ENCODE measurements around the gene BDP1. TPM values are rescaled to one million over a fixed set of nuclear protein-coding genes. Genes with fewer than 3 reads are reported as not detected.
A peak's percentile ranks its signal among the peaks of the same experiment; 100 is the strongest.

BDP1 gene
- total RNA-seq, 1 donor from 2014 or later = 28.5 TPM

DNA sequence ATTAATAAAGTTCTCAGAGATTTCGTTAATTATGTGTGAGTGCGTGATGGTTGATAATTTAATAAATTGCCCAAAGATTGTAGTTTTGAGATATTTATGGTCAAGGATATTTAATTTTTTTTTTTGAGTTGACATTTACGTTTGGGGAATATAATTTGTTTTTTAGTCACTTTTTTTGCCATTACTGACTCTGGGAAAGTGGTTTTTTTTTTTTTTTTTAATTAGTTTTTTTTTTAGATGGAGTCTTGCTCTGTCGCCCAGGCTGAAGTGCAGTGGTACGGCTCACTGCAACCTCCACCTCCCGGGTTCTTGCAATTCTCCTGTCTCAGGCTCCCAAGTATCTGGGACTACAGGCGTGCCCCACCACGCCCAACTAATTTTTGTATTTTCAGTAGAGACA, 1.7 kb downstream of the BDP1 start:
- TF ChIP-seq, protein P1, sequence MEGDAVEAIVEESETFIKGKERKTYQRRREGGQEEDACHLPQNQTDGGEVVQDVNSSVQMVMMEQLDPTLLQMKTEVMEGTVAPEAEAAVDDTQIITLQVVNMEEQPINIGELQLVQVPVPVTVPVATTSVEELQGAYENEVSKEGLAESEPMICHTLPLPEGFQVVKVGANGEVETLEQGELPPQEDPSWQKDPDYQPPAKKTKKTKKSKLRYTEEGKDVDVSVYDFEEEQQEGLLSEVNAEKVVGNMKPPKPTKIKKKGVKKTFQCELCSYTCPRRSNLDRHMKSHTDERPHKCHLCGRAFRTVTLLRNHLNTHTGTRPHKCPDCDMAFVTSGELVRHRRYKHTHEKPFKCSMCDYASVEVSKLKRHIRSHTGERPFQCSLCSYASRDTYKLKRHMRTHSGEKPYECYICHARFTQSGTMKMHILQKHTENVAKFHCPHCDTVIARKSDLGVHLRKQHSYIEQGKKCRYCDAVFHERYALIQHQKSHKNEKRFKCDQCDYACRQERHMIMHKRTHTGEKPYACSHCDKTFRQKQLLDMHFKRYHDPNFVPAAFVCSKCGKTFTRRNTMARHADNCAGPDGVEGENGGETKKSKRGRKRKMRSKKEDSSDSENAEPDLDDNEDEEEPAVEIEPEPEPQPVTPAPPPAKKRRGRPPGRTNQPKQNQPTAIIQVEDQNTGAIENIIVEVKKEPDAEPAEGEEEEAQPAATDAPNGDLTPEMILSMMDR (conservative IDR thresholded peaks at IDR 0.05) = no peak
- DNase-seq (ENCODE audit: low read depth, low spot score) = no peak

DNA sequence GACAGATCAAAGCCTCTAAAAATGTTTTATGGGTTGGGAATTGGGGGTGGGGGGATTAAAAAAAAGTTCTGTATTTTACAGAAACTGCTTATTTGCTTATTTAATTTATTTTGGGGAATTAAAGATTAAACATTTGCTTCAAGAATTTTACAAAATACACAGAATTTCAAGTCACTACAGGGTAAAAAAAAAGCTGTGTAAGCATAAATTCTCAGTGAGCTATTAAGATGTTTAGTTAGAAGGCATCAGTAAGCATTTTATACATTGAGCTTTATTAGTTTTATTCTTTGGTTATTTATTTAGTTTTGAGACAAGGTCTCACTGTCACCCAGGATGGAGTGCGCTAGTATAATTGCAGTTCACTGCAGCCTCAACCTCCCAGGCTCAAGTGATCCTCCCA, 5.2 kb downstream of the BDP1 start:
- Mint-ChIP-seq H3K9me3 (no peaks in the 10 kb centered on the region), H3K36me3 (ENCODE audit: low read depth) (peaks cover 5% of the 10 kb centered on the region), H3K4me3 (no peak overlapping the region), H3K27me3 (ENCODE audit: low read depth) (no peaks in the 10 kb centered on the region), H3K4me1 (peaks cover 12% of the 10 kb centered on the region), H3K27ac (ENCODE audit: unreplicated experiment) (no peak overlapping the region)
- no peak for DNase-seq (ENCODE audit: low read depth, low spot score)
- TF ChIP-seq, protein P1 (conservative IDR thresholded peaks at IDR 0.05) = no peak

More for the DNA sequence above, 1.7 kb downstream of the BDP1 start:
- H3K4me1 Mint-ChIP-seq = peaks cover 20% of the 10 kb centered on the region
- H3K27ac Mint-ChIP-seq (ENCODE audit: unreplicated experiment) = no peak overlapping the region
- peaks cover 20% of the 10 kb centered on the region for H3K27me3 Mint-ChIP-seq (ENCODE audit: low read depth)
- H3K4me3 Mint-ChIP-seq = peak overlapping the region; percentile 97
- no peaks in the 10 kb centered on the region for H3K9me3 Mint-ChIP-seq
- H3K36me3 Mint-ChIP-seq (ENCODE audit: low read depth) = peaks cover 2% of the 10 kb centered on the region

GRCh38 chr5:71461360-71461759, 5.9 kb downstream of the BDP1 start:
- TF ChIP-seq, protein P1 (conservative IDR thresholded peaks at IDR 0.05) = no peak
- Mint-ChIP-seq H3K4me3 (no peak overlapping the region), H3K9me3 (no peaks in the 10 kb centered on the region), H3K27ac (ENCODE audit: unreplicated experiment) (no peak overlapping the region), H3K27me3 (ENCODE audit: low read depth) (no peaks in the 10 kb centered on the region), H3K36me3 (ENCODE audit: low read depth) (peaks cover 6% of the 10 kb centered on the region), H3K4me1 (peaks cover 8% of the 10 kb centered on the region)
- no peak for DNase-seq (ENCODE audit: low read depth, low spot score)

GRCh38 chr5:71471193-71471592, 15.7 kb downstream of the BDP1 start:
- no peak for DNase-seq (ENCODE audit: low read depth, low spot score)
- no peak overlapping the region for H3K4me3 Mint-ChIP-seq
- peaks cover 13% of the 10 kb centered on the region for H3K36me3 Mint-ChIP-seq (ENCODE audit: low read depth)
- H3K9me3 Mint-ChIP-seq = no peaks in the 10 kb centered on the region
- H3K27me3 Mint-ChIP-seq (ENCODE audit: low read depth) = no peaks in the 10 kb centered on the region
- TF ChIP-seq, protein P1 (conservative IDR thresholded peaks at IDR 0.05) = no peak
- no peak overlapping the region for H3K27ac Mint-ChIP-seq (ENCODE audit: unreplicated experiment)
- H3K4me1 Mint-ChIP-seq = no peaks in the 10 kb centered on the region

- TF ChIP-seq, protein P1 (conservative IDR thresholded peaks at IDR 0.05) = peak; percentile 75
- Mint-ChIP-seq H3K27me3 (ENCODE audit: low read depth) (no peaks in the 10 kb centered on the region), H3K4me3 (no peak overlapping the region), H3K36me3 (ENCODE audit: low read depth) (peaks cover 13% of the 10 kb centered on the region), H3K4me1 (no peaks in the 10 kb centered on the region), H3K27ac (ENCODE audit: unreplicated experiment) (no peak overlapping the region), H3K9me3 (no peaks in the 10 kb centered on the region)
- no peak for DNase-seq (ENCODE audit: low read depth, low spot score)
These were observed 20.4 kb downstream of the BDP1 start for GRCh38 chr5:71475788-71476384.

Measured in neural crest cell (in vitro differentiated cells).